Measurements from ENCODE around the gene SCAF1.

DNA sequence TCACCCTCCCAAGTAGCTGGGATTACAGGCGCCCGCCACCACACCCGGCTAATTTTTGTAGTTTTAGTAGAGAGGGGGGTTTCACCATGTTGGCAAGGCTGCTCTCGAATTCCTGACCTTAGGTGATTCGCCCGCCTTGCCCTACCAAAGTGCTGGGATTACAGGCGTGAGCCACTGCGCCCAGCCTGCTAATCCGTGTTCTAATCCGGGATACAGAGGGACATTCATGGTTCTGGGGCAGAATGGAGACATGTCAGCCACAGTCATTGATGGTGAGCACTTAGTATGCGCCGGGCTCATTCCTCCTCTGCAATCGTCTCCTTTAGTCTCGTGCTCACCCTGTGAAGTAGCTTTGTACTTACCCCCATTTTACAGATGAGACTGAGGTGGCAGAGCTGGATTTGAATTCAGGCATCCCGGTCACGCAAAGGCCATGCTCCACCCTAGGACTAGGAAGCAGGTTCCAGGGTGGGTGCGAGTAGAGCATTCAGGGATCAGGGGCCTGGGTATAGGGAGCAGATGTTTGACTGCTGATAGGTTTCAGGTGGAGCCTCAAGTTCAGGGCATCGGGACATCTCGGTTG, 10.3 kb upstream of the SCAF1 start:
- TF ChIP-seq POLR2A (IDR thresholded peaks at IDR 0.05; ENCODE audit: low read length) (no peak), CTCF (IDR thresholded peaks at IDR 0.05) (no peak), EP300 (IDR thresholded peaks at IDR 0.05) (no peak), ZNF302 (CRISPR knock-in tag; IDR thresholded peaks at IDR 0.05) (no peak), USF2 (IDR thresholded peaks at IDR 0.05) (no peak), MAX (IDR thresholded peaks at IDR 0.05) (no peak), NFE2L2 (conservative IDR thresholded peaks at IDR 0.05; ENCODE audit: low read length) (no peak), JUN (IDR thresholded peaks at IDR 0.05) (no peak), POLR2AphosphoS2 (conservative IDR thresholded peaks at IDR 0.05; ENCODE audit: low read length) (no peak), RCOR1 (IDR thresholded peaks at IDR 0.05; ENCODE audit: low read depth, low read length) (no peak), ZFP36 (IDR thresholded peaks at IDR 0.05; ENCODE audit: borderline replicate concordance, partially characterized antibody) (no peak), HOXA7 (CRISPR knock-in tag; IDR thresholded peaks at IDR 0.05) (no peak), RNF2 (IDR thresholded peaks at IDR 0.05; ENCODE audit: borderline replicate concordance, low read depth) (no peak)
